Ascending aorta (tissue), 2 donors: ENCODE results near the gene RASA3. TPM values are rescaled to one million over a fixed set of nuclear protein-coding genes. Genes with fewer than 3 reads are reported as not detected.
"Not testable (repeated sequence)": the region's sequence is repeated elsewhere in the genome, so short reads cannot be mapped to it uniquely, and the experiment has no call there.

Source experiments
- DNase-seq, 2 donors: peaks; one replicate each; pipeline ENCODE4 v3.0.0-alpha.2; 2019; ENCODE audit warnings: low spot score in 2 of 2
- H3K27ac ChIP-seq, 2 donors: fragments of 200-600 bp; sonication (generic); one replicate each; pipeline ENCODE4 v1.5.1; 2016 to 2017; ENCODE audit warnings: mild to moderate bottlenecking in 1 of 2
- H3K27me3 ChIP-seq: fragments of 200-600 bp; sonication (generic); one replicate; pipeline ENCODE4 v1.5.1; 2017
- H3K36me3 ChIP-seq, 2 donors: fragments of 200-600 bp; sonication (generic); one replicate each; pipeline ENCODE4 v1.5.1; 2016
- H3K4me1 ChIP-seq, 2 donors: fragments of 200-600 bp; sonication (generic); one replicate each; pipeline ENCODE4 v1.5.1; 2016 to 2017; ENCODE audit warnings: mild to moderate bottlenecking in 1 of 2
- H3K4me3 ChIP-seq, 2 donors: fragments of 200-600 bp; sonication (generic); one replicate each; pipeline ENCODE4 v1.5.1; 2016 to 2017; ENCODE audit warnings: mild to moderate bottlenecking in 1 of 2
- H3K9me3 ChIP-seq, 2 donors: fragments of 200-600 bp; sonication (generic); one replicate each; pipeline ENCODE4 v1.5.1; 2016
- intact Hi-C: fragments of 100-400 bp; cut with DNase I; formaldehyde crosslinking; loops from one replicate; pipeline ENCODE4 v1.15.1; 2023
- total RNA-seq: library from RNA; depleted of rRNA; stranded (reverse); fragments of >200 nt; gene quantifications from one replicate; pipeline ENCODE4 v1.1.0, GENCODE V29; 2016
- TF ChIP-seq, protein P1 (sequence below), 3 experiments: fragments of 200-600 bp in 2 of 3; fragments of 450-650 bp in 1 of 3; sonication (generic) in 2 of 3; IDR thresholded peaks; one replicate each; pipeline ENCODE4 v1.5.1; 2016 to 2019; ENCODE audit warnings: antibody characterized with exemption in 3 of 3, mild to moderate bottlenecking in 1 of 3, moderate library complexity in 1 of 3

Gene RASA3
- total RNA-seq, 1 donor from 2014 or later, result 30.7 TPM

DNA sequence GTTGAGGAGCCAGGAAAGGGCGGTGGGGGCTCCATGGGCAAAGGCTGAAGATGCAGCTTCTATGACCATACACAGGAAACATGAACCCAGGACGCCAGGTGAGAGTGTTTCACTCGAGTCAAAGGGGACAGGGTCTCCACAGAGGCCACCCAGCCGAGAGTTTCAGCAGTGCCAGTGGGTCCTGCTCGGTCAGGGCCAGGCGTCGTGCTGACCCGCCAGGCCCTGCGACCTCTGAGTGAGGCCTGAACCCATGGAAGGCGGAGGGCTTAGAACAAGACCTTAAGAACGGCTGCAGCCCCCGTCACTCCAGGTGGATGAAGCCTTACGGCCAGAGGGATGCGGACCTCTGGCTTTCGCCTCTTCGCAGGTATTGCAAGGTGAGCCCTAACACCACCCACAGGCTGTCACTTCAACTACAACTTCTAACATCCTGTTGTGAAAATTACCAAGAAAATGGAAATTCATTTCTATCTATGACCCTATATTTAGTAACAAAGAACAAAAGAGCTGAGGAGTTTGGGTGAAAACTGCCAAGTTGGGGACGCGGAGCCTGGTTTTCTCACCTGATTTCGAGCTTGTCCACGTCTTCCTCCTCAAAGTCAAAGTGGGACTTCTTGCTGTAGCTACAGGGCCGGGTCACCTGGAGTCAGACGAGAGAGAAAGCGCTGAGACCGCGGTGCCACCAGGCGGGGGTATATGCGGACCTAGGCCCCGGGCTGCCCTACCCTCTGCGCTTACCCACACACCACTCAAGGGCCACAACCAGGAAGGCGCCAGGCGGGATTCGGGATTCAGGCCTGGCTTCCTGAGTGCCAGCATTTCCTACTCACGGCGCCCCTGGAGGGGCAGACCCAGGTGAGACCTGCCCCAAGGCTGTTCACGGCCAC is 108.5 kb downstream of the RASA3 start:
- intact Hi-C loops, result no loop called here
- H3K9me3 ChIP-seq, result no peaks in the 10 kb centered on the region
- TF ChIP-seq, protein P1, sequence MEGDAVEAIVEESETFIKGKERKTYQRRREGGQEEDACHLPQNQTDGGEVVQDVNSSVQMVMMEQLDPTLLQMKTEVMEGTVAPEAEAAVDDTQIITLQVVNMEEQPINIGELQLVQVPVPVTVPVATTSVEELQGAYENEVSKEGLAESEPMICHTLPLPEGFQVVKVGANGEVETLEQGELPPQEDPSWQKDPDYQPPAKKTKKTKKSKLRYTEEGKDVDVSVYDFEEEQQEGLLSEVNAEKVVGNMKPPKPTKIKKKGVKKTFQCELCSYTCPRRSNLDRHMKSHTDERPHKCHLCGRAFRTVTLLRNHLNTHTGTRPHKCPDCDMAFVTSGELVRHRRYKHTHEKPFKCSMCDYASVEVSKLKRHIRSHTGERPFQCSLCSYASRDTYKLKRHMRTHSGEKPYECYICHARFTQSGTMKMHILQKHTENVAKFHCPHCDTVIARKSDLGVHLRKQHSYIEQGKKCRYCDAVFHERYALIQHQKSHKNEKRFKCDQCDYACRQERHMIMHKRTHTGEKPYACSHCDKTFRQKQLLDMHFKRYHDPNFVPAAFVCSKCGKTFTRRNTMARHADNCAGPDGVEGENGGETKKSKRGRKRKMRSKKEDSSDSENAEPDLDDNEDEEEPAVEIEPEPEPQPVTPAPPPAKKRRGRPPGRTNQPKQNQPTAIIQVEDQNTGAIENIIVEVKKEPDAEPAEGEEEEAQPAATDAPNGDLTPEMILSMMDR (IDR thresholded peaks at IDR 0.05), result no peak
- no peaks in the 10 kb centered on the region for H3K27me3 ChIP-seq
- no peak overlapping the region for H3K4me3 ChIP-seq
- peaks cover 0 to 19% of the 10 kb centered on the region in 2 donors for H3K4me1 ChIP-seq
- peaks cover 38 to 44% of the 10 kb centered on the region in 2 donors for H3K36me3 ChIP-seq
- H3K27ac ChIP-seq, result no peak overlapping the region
- no peak for DNase-seq

DNA sequence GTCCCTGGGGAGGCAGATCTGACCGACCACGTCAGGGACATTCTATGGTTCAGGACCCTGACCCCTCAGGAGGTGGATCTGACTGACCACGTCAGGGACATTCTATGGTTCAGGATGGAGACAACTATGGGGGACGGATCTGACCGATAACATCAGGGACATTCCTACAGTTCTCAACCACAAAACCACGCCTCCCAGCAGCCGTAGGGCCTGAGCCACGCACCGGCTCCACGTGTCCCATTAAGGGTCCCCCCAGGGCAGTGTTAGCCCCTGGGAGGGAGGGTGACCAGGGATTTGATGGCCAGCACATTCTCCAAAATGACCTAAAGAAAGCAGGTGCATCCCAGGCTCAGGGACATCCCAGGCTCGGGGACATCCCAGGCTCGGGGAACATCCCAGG is 109.5 kb downstream of the RASA3 start:
- no peak for DNase-seq
- H3K36me3 ChIP-seq, result peaks cover 49 to 55% of the 10 kb centered on the region in 2 donors

DNA sequence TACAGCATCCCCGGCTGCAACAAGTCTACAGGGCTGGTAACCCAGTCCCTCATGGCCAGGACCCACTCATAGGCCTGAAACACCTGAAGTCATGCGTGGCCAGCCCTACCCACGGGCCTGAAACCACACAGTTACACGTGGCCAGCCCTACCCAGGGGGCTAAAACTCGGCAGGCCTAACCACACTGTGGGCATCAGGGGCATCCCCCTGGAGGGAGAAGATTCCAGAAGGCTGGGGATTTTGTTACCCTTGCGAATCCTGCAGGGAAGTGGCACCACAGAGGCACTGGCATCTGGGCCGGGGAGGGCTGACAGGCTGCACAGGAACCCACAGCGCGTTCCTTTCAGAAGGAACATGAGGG is 110.1 kb downstream of the RASA3 start:
- Histone ChIP-seq H3K4me3 (no peak overlapping the region), H3K36me3 (peaks cover 55 to 61% of the 10 kb centered on the region in 2 donors), H3K9me3 (no peaks in the 10 kb centered on the region), H3K4me1 (peaks cover 0 to 14% of the 10 kb centered on the region in 2 donors), H3K27me3 (no peaks in the 10 kb centered on the region), H3K27ac (no peak overlapping the region)
- TF ChIP-seq, protein P1 (IDR thresholded peaks at IDR 0.05), result no peak
- intact Hi-C loops, result no loop called here
- no peak for DNase-seq

More for the DNA sequence above, 109.5 kb downstream of the RASA3 start:
- H3K4me1 ChIP-seq, result peaks cover 0 to 18% of the 10 kb centered on the region in 2 donors
- H3K27ac ChIP-seq, result no peak overlapping the region
- TF ChIP-seq, protein P1 (IDR thresholded peaks at IDR 0.05), result no peak
- H3K9me3 ChIP-seq, result no peaks in the 10 kb centered on the region
- H3K4me3 ChIP-seq, result no peak overlapping the region
- no peaks in the 10 kb centered on the region for H3K27me3 ChIP-seq
- intact Hi-C loops, result no loop called here

GRCh38 chr13:114021464-114022308 is 110.7 kb downstream of the RASA3 start:
- no peak overlapping the region for H3K4me3 ChIP-seq
- H3K4me1 ChIP-seq, result peaks cover 0 to 11% of the 10 kb centered on the region in 2 donors
- TF ChIP-seq, protein P1 (IDR thresholded peaks at IDR 0.05), result no peak
- no peaks in the 10 kb centered on the region for H3K27me3 ChIP-seq
- H3K36me3 ChIP-seq, result peaks cover 61 to 65% of the 10 kb centered on the region in 2 donors
- no peak overlapping the region for H3K27ac ChIP-seq
- DNase-seq, result no peak
- H3K9me3 ChIP-seq, result no peaks in the 10 kb centered on the region
- intact Hi-C loops, result no loop called here

- no peaks in the 10 kb centered on the region for H3K9me3 ChIP-seq
- H3K4me3 ChIP-seq, result no peak overlapping the region
- H3K27ac ChIP-seq, result no peak overlapping the region
- H3K4me1 ChIP-seq, result peaks cover 0 to 3% of the 10 kb centered on the region in 2 donors
- H3K36me3 ChIP-seq, result peaks cover 68 to 73% of the 10 kb centered on the region in 2 donors
- no peak for DNase-seq
- TF ChIP-seq, protein P1 (IDR thresholded peaks at IDR 0.05), result no peak
- H3K27me3 ChIP-seq, result no peaks in the 10 kb centered on the region
- intact Hi-C loops, result no loop called here
Observed at GRCh38 chr13:114020750-114021463, 111.5 kb downstream of the RASA3 start.

GRCh38 chr13:114020134-114020533 is 112.3 kb downstream of the RASA3 start:
- H3K27ac ChIP-seq, DNase-seq, H3K9me3 ChIP-seq, intact Hi-C loops, H3K4me1 ChIP-seq, H3K4me3 ChIP-seq, H3K27me3 ChIP-seq: not testable (repeated sequence)
- peaks cover 76 to 79% of the 10 kb centered on the region in 2 donors for H3K36me3 ChIP-seq
